Caki2 (cell line): ENCODE data around the gene SLC26A11. TPM values are rescaled to one million over a fixed set of nuclear protein-coding genes. Genes with fewer than 3 reads are reported as not detected.
"Not testable (repeated sequence)": the region's sequence is repeated elsewhere in the genome, so short reads cannot be mapped to it uniquely, and the experiment has no call there.

Experiments used
- DNase-seq: peaks from one replicate; pipeline ENCODE4 v3.0.0-alpha.2; 2015; ENCODE audit warnings: low read depth
- in situ Hi-C: cut with HindIII; loops from 2 replicates; pipeline ENCODE4 v1.10.0; 2016; ENCODE audit warnings: low sequenced_read_pairs, low pct_unique_long_range_greater_than_20kb, mixed read lengths
- total RNA-seq: library from RNA; depleted of rRNA; stranded (reverse); fragments of >200 nt; shearing (Covaris generic); gene quantifications from 2 replicates; pipeline ENCODE4 v1.2.3, GENCODE V29; 2014; ENCODE audit warnings: low replicate concordance; rRNA removed

SLC26A11 gene
- total RNA-seq, 1 experiment from 2014 or later, result 31.1 TPM

DNA sequence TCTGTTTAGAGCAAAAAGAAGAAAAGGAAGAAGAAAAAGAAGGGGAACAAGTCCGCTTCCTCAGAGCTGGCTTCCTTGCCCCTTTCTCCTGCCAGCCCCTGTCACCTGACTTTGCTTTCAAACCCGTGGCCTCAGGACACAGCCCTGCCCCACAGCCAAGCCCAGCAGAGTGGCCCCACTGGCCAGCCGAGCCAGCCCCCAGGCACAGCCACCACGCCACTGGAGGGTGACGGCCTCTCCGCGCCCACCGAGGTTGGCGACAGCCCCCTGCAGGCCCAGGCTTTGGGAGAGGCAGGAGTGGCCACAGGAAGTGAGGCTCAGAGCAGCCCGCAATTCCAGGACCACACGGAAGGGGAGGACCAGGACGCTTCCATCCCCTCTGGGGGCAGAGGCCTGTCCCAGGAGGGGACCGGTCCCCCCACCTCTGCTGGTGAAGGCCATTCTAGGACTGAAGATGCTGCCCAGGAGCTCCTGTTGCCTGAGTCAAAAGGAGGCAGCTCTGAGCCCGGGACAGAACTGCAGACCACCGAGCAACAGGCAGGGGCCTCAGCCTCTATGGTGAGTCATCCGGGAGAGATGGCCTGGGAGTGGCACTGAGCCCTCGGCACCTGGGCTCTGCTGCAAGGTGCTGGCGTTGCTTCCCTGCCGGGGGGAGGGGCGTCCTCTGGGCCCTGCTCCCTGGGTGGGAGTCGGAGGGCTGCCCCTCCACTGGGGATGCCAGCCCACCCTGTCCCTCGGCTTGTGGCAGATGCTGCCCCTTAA is 67.8 kb downstream of the SLC26A11 start:
- no peak for DNase-seq
- in situ Hi-C loops, result no loop called here

DNA sequence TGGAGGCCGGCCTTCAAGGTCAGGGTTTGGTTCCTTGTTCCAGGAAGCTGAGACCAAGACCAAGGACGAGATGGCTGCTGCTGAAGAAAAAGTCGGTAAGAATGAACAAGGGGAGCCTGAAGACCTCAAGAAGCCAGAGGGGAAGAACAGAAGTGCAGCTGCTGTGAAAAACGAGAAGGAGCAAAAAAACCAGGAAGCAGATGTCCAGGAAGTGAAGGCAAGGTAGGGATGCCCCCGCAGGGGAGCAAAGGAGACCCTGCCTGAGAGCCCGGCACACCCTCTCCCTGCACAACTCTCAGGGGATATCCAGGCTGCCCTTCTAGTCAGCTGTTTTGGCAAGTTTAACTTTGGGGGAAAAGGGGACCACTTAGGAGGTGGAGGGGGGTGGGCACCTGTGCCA is 69.4 kb downstream of the SLC26A11 start:
- in situ Hi-C loops, result no loop called here
- DNase-seq, result no peak

DNA sequence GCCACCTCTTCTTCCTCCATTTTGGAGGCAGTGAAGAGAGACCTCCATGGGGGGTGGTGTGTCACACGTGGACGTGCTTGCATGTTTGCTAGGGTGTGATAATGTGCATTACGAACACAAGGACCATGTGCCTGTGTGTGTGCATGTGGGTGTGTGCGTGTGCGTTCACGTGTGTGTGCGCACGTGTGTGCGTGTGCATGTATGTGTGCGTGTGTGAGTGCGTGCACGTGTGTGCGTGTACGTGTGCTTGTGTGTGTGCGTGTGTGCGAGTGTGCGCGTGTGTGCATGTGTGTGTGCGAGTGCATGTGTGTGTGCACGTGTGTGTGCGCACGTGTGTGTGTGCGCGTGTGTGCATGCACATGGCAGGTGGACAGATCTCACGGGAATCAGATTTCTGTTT is 69.9 kb downstream of the SLC26A11 start:
- in situ Hi-C loops, result no loop called here
- no peak for DNase-seq

DNA sequence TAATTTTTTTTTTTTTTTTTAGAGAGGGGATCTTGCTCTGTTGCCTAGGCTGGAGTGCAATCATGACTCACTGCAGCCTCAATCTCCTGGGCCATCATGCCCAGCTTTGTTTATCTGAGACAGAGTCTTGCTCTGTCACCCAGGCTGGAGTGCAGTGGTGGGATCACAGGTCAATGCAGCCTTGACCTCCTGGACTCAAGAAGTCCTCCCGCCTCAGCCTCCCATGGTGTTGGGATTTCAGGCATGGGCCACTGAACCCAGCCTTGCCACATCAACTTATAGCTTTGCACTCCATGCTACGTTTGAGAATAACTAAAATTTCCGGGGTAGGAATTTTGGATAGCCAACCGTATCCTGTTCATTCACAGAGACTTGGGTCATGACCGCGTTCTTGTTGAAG is 71.0 kb downstream of the SLC26A11 start:
- no peak for DNase-seq
- in situ Hi-C loops, result no loop called here

DNA sequence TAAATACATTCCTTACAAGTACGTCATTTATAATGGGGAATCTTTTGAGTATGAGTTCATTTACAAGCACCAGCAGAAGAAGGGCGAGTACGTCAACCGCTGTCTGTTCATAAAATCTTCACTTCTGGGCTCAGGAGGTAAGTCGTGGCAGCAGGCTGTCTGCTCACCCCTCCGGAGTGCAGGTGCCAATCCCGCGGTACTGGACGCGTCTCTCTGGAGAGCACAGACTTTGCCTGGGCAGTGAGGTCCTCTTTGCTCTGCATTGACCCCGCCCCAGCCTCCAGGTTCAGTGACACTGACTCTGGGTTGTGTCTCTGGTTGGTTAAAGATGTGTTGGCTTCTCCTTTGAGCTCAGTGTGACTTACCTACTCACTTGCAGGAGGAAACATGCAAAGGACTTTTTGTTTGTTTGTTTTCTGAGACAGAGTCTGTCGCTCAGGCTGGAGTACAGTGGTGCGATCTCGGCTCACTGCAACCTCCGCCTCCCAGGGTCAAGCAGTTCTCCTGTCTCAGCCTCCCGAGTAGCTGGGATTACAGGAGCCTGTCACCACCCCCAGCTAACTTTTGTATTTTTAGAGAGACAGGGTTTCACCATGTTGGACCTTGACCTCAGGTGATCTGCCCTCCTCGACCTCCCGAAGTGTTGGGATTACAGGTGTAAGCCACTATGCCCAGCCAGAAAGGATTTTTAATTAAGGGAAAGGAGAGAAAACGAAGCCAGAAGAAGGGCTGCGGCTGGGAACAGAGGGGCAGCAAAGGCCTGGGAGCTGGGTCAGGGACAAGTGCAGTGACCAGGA is 71.7 kb downstream of the SLC26A11 start:
- DNase-seq, result no peak
- in situ Hi-C loops, result no loop called here

DNA sequence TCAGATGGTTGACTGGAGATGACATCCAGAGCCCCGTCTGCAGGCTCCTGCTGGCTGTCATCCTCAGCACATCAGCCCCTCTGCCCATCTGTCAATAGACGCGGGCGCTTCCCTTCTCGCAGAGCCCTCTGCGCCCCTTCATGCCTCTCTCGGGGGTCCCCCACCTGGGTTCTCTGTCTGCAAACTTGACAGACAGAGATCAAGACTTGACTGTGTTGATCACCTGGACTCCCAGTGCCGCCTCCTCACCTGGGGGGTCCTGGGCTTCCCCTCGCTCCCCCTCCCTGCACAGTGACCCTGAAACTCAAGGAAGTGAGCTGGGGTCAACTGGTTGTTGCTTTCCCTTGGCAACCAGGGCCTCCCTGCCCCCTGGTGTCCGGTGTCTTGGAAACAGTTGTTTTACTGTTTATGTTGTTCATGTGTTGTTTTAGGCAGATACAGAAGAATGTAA is 72.3 kb downstream of the SLC26A11 start:
- in situ Hi-C loops, result no loop called here
- peak; percentile 22 for DNase-seq

DNA sequence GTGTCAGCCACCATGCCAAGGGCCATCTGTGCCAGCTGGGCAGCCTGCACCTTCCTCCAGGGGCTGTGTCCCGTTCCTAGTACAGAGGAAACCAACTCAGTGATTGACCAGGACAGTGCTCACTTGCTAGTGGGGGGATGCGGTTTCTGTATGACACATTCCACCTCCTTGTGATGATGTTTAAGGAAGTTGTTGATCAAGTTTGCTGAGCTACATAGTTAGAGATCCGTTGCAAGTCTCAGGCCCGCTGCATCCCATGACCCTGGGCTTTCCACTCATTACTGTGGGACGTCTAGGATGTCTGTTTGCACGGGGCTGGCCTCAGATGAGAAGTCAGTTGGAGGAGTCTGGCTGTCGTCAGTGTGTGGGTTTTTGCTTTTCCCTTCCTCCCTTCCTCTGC is 74.0 kb downstream of the SLC26A11 start:
- no peak for DNase-seq
- in situ Hi-C loops, result no loop called here

DNA sequence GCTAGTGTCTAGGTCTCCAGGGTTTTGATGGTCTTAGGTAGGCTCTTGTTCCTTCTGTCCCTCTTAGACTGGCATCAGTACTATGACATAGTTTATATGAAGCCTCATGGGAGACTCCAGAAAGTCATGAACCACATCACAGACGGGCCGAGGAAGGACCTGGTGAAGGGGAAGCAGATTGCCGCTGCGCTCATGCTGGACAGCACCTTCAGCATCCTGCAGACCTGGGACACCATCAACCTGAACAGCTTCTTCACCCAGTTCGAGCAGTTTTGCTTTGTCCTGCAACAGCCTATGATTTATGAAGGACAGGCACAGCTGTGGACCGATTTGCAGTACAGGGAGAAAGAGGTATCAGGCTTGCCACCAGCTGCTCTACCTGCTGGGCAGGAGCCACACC is 74.4 kb downstream of the SLC26A11 start:
- in situ Hi-C loops, result no loop called here

DNA sequence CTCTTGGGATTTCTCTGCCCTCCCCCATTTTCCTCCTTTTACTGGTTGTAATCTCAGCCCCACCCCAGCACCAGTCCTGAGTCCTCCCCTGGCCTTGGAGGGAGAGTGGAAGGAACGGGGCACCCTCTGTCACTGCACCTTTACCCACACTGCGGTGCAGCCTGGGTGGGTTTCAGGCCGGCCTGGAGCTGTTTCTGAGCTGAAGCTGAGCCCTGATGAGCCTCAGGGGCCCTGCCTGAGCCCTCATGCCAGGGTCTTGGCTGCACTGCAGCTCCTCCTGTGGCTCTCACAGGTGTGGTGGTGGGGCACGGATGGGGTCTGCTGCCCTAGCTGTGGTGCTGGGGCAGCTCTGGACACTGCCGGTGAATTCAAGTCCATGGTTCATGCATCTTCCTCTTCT is 74.9 kb downstream of the SLC26A11 start:
- in situ Hi-C loops, result no loop called here
- DNase-seq, result no peak

More for the DNA sequence above, 74.4 kb downstream of the SLC26A11 start:
- DNase-seq, result no peak

DNA sequence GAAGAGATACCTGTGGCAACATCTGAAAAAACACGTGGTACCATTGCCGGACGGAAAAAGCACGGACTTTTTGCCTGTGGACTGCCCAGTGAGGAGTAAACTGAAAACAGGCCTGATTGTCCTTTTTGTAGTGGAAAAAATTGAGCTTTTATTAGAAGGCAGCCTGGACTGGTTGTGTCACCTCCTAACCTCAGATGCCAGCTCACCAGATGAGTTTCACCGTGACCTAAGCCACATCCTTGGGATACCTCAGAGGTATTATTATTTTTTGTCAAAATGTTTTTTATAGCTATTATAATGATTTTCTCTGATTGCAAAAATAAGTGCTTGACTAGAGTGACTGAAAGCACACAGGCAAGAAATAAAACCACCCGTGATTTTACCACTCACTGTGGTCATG is 75.3 kb downstream of the SLC26A11 start:
- DNase-seq, result no peak
- in situ Hi-C loops, result no loop called here

DNA sequence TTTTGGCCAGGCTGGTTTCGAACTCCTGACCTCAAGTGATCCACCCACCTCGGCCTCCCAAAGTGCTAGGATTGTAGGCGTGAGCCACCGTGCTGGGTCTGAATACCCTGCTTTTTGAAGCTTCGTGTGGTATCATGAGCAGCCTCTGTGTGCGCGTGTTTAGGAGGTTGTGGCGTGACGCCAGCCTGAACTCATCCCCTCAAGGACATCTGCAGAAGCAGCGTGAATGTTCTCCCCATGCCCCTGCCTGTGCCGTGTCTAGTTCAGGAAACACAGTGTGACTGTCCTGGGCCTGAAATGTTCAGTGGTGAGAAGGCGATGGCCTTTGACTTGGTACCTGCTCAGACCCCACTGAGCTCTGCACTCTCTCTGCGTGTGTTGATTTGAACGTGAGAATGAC is 76.0 kb downstream of the SLC26A11 start:
- in situ Hi-C loops, result no loop called here
- DNase-seq, result no peak

DNA sequence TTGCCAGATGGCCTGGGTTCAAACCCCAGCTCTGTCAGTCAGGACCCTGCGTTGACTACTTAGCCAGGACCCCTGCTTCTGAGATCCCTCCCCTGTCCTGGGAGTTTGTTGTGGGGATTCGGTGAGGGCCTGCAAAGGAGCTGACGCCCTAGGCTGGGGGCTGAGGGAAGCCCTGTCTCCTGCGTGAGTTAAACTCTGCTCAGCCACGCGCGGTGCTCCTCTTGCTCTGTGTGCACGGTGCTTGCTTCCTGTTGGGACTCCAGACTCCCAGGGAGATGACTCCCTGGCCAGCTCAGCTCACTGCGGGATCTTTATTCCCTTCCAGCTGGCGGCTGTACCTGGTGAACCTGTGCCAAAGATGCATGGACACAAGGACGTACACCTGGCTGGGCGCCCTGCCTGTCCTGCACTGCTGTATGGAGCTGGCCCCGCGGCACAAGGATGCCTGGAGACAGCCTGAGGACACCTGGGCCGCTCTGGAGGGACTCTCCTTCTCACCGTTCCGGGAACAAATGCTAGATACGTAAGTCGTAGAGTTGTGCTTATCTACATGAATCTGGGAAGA is 77.9 kb downstream of the SLC26A11 start:
- no peak for DNase-seq
- in situ Hi-C loops, result no loop called here

DNA sequence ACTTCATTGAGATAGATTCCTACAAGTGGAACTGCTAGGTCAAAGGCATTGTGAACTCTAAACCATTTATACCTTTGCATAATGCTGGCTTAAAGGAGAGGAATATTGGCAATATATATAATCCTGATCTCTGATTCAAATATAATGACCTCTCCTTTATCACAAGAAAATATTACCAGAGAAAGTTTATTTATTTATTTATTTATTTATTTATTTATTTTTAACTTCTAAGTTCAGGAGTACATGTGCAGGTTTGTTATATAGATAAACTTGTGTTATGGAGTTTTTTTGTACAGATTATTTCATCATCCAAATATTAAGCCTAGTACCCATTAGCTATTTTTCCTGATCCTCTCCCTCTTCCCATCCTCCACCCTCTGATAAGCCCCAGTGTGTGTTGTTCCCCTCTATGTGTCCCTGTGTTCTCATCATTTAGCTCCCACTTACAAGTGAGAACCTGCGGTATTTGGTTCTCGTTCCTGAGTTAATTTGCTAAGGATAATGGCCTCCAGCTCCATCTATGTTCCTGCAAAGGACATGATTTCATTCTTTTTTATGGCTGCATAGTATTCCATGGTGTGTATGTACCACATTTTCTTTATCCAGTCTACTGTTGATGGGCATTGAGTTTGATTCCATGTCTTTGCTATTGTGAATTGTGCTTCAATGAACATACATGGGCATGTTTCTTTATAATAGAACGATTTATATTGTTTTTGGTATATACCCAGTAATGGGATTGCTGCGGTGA is 79.3 kb downstream of the SLC26A11 start:
- DNase-seq, in situ Hi-C loops: not testable (repeated sequence)

DNA sequence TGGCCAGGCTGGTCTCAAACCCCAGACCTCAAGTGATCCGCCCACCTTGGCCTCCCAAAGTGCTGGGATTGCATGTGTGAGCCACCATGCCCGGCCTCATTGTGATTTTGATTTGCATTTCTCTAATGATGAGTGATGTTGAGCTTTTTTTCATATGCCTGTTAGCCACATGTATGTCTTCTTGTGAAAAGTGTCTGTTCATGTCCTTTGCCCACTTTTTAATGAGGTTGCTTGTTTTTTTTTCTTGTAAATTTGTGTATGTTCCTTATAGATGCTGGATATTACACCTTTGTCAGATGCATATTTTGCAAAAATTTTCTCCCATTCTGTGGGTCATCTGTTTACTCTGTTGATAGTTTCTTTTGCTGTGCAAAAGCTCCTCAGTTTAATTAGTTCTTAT is 80.5 kb downstream of the SLC26A11 start:
- in situ Hi-C loops, DNase-seq: not testable (repeated sequence)

Other genes with a start within 250 kb of the SLC26A11 start
- gene TBC1D16, start 184.6 kb upstream of the SLC26A11 start, total RNA-seq, result 25.8 and 27.0 TPM in 2 replicates
- gene CCDC40, start 183.8 kb upstream of the SLC26A11 start, total RNA-seq, result 7.2 and 41.3 TPM in 2 replicates
- gene GAA, start 118.8 kb upstream of the SLC26A11 start, total RNA-seq, result 62.3 and 83.2 TPM in 2 replicates
- 233 and 234 TPM in 2 replicates for gene EIF4A3, start 73.3 kb upstream of the SLC26A11 start, total RNA-seq
- gene CARD14, start 50.4 kb upstream of the SLC26A11 start, total RNA-seq, result not detected in 2 replicates
- gene SGSH, start 94 bp upstream of the SLC26A11 start, total RNA-seq, result 18.9 and 28.8 TPM in 2 replicates
- 35.9 and 49.8 TPM in 2 replicates for gene RNF213, start 40.4 kb downstream of the SLC26A11 start, total RNA-seq
- gene ENDOV, start 194.7 kb downstream of the SLC26A11 start, total RNA-seq, result 31.7 and 47.6 TPM in 2 replicates